ENCODE results near the gene ZNF700.
"Not testable (repeated sequence)": the region's sequence is repeated elsewhere in the genome, so short reads cannot be mapped to it uniquely, and the experiment has no call there.

ZNF700 gene

DNA sequence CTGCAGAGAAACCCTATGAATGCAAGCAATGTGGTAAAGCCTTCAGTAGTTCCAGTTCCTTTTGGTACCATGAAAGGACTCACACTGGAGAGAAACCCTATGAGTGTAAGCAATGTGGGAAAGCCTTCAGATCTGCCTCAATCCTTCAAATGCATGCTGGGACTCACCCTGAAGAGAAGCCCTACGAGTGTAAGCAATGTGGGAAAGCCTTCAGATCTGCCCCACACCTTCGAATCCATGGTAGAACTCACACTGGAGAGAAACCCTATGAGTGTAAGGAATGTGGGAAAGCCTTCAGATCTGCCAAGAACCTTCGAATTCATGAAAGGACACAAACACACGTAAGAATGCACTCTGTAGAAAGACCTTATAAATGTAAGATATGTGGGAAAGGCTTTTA lies 54.6 kb downstream of the ZNF700 start:
- no peak overlapping the region for H3K4me3 ChIP-seq (ENCODE audit: low read depth, low read length)
- TF ChIP-seq, protein P1, sequence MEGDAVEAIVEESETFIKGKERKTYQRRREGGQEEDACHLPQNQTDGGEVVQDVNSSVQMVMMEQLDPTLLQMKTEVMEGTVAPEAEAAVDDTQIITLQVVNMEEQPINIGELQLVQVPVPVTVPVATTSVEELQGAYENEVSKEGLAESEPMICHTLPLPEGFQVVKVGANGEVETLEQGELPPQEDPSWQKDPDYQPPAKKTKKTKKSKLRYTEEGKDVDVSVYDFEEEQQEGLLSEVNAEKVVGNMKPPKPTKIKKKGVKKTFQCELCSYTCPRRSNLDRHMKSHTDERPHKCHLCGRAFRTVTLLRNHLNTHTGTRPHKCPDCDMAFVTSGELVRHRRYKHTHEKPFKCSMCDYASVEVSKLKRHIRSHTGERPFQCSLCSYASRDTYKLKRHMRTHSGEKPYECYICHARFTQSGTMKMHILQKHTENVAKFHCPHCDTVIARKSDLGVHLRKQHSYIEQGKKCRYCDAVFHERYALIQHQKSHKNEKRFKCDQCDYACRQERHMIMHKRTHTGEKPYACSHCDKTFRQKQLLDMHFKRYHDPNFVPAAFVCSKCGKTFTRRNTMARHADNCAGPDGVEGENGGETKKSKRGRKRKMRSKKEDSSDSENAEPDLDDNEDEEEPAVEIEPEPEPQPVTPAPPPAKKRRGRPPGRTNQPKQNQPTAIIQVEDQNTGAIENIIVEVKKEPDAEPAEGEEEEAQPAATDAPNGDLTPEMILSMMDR (IDR thresholded peaks at IDR 0.05; ENCODE audit: control insufficient read depth, extremely low read depth, insufficient read depth), result no peak
- no peak for DNase-seq (ENCODE audit: low read depth)

DNA sequence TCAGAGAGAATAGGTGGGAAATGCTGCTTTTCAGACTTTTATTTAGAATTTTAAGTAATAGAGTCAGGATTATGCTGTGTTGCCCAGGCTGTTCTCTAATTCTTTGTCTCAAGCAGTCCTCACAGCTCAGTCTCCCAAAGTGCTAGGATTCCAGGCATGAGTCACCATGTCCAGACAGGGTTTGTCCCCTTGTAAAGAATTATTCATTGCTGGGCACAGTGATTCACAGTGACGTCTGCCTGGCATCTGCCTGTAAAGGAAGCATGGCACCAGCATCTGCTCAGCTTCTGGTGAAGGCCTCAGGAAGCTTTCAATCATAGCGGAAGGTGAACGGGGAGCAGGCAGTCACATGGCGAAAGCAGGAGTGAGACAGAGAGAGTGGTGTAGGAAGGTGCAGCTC lies 57.6 kb downstream of the ZNF700 start:
- TF ChIP-seq, protein P1 (IDR thresholded peaks at IDR 0.05; ENCODE audit: control insufficient read depth, extremely low read depth, insufficient read depth), result no peak
- no peak overlapping the region for H3K4me3 ChIP-seq (ENCODE audit: low read depth, low read length)
- no peak for DNase-seq (ENCODE audit: low read depth)

DNA sequence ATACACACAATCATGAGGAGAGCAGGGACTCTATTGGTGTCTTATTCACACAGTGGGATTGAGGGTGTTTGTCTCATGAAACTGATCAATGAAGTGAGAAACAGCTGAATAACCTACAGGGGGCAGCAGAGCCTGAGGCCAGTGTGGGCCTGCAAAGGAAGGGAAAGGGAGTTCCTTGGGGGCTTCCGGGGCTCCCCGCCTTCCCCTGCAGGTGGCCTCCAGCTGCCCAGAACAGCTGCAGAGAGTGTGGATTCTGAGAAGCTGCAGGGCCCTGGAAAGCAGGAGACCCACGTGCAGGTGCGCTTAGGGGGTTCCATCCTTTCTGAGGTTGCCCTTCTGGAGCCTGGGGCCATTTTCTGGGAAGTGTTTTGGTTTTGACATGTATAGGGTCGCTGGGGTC lies 60.1 kb downstream of the ZNF700 start:
- TF ChIP-seq, protein P1 (IDR thresholded peaks at IDR 0.05; ENCODE audit: control insufficient read depth, extremely low read depth, insufficient read depth), result no peak
- DNase-seq (ENCODE audit: low read depth), result no peak
- no peak overlapping the region for H3K4me3 ChIP-seq (ENCODE audit: low read depth, low read length)

DNA sequence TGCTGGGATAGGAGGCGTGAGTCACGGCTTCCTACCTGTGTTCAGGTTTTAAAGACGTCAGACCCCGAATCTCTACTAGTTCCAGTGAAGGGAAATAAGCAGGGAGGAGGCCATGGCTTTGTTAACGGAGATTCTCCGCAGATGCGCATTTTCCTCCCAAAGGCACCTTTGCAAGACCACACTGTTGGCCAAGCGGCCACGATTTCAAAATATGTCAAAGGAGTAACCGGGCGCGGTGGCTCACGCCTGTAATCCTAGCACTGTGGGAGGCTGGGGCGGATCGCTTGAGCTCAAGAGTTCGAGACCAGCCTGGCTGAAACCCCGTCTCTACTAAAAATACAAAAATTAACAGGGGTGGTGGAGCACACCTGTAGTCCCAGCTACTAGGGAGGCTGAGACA lies 61.8 kb downstream of the ZNF700 start:
- no peak for DNase-seq (ENCODE audit: low read depth)
- TF ChIP-seq, protein P1 (IDR thresholded peaks at IDR 0.05; ENCODE audit: control insufficient read depth, extremely low read depth, insufficient read depth), result no peak
- H3K4me3 ChIP-seq (ENCODE audit: low read depth, low read length), result no peak overlapping the region

DNA sequence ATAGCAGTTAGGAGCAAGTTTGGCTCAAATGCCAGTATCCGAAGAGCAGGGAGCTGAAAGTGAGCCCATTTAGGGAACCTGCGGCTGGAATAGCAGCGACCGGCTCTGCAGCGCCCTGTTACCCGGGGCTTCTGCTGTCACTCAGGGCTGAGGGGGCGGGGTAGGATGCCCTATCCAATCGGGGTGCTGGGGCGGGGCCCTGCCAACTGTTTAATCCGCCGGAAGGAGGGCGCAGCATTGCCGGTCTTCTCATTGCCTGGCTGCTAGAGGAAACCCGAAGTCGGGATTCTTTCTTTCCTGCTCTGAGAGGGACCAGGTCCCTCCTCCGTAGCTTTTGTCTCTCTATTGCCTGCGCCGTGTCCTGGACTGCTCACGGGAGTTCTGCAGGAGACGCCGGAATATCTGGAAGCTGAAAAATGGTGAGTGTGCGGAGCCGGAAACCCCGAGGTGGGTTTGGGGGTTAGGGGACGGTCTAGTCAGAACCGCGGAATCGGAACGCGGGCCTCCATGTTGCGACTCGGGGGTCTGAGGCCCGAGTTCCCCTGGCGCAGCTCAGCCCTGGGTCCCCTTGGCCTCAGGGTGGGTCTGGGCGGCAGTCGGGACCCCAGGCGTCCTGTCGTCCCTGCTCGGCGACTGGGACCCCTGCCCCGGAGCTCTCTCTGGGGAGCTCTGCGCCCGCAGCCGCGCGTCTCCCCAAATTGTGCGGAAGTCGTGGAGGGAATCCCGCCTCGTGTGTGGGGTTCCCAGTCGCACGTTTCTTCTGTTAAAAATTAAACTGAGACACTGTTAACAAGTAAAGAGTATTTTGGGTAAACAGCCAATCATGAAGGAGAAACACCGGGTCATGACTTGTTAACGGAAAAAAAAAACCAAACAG lies 62.7 kb downstream of the ZNF700 start:
- TF ChIP-seq, protein P1 (IDR thresholded peaks at IDR 0.05; ENCODE audit: control insufficient read depth, extremely low read depth, insufficient read depth), result no peak
- DNase-seq (ENCODE audit: low read depth), result peak; percentile 83

DNA sequence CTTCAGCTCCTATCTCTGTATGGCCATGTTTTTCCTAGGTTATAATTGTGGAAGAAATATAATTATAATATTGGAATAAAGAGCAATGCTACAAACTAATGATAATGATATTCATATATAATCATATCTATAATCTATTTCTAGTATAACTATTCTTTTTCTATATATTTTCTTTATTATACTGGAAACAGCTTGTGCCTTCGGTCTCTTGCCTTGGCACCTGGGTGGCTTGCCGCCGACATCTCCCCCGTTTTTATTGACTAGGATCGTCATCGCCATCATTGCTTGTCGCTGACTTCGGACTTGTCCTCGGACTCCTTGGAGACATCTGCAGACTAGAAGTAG lies 64.2 kb downstream of the ZNF700 start:
- TF ChIP-seq, protein P1 (IDR thresholded peaks at IDR 0.05; ENCODE audit: control insufficient read depth, extremely low read depth, insufficient read depth), result no peak
- peak overlapping the region; percentile 88 for H3K4me3 ChIP-seq (ENCODE audit: low read depth, low read length)
- DNase-seq (ENCODE audit: low read depth), result no peak

More for the DNA sequence above, 62.7 kb downstream of the ZNF700 start:
- peak overlapping the region; percentile 88 for H3K4me3 ChIP-seq (ENCODE audit: low read depth, low read length)

DNA sequence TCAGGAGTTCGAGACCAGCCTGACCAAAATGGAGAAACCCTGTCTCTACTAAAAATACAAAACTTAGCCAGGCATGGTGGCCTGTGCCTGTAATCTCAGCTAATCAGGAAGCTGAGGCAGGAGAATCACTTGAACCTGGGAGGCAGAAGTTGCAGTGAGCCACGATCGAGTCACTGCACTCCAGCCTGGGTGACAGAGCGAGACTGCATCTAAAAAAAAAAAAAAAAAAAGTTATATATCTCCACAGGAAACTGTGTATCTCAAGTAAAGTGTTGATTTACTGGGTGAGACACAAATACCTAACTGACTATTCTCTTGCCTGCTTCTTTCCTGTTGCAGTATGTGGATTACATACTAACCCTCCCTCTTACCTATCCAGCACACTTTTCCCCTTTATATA lies 67.0 kb downstream of the ZNF700 start:
- not testable (repeated sequence) for DNase-seq (ENCODE audit: low read depth)

More for the DNA sequence above, 67.0 kb downstream of the ZNF700 start:
- H3K4me3 ChIP-seq (ENCODE audit: low read depth, low read length), result not testable (repeated sequence)

All from LNCaP clone FGC (cell line).